ENCODE results near the gene IKBKE.

The IKBKE gene

DNA sequence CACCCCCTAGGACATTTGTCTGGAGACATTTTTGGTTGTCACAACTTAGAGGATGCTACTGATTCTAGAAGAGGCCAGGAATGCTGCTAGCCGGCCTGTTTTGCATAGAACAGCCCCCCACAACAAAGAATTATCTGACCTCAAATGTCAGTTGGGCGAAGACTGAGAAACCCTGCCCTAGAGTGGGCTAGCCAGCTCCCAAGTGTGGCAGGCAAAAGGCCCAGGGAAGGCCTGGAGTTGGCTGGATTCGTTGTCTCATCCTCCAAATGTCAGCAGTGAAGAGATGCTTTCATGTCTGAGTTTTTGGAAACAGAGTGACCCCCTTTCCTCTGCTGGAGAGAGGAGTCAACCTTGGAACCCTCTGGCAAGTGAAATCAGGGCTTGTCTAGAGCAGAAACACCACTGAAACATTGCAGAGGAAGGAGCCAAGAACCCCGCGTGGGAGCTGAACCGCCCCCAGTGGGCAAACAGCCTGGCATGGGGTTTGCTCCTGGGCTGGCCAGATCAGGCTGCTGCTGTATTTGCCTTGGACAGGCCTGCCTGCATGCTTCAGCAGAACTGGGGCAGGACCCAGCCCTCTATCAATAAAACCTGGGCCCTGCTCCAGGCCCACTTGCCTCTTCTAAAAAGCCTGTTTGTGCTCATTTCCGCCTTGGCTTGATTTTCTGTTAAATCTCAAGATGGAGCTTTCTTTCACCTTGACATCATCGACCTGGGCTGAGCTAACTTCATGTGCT, 69.9 kb downstream of the IKBKE start:
- no peak for FAIRE-seq
- TF ChIP-seq SPI1 (IDR thresholded peaks at IDR 0.05; ENCODE audit: low read depth, low read length) (no peak), POU2F2 (IDR thresholded peaks at IDR 0.05; ENCODE audit: low read depth, low read length) (no peak), PAX5 (IDR thresholded peaks at IDR 0.05; ENCODE audit: insufficient read depth, low read length, severe bottlenecking) (no peak), POLR2AphosphoS5 (IDR thresholded peaks at IDR 0.05; ENCODE audit: low read depth, low read length) (no peak), POLR2A (IDR thresholded peaks at IDR 0.05; ENCODE audit: low read depth, low read length) (no peak), TAF1 (IDR thresholded peaks at IDR 0.05; ENCODE audit: low read depth, low read length) (no peak)
- DNase-seq (ENCODE audit: insufficient read length, low spot score): no peak

DNA sequence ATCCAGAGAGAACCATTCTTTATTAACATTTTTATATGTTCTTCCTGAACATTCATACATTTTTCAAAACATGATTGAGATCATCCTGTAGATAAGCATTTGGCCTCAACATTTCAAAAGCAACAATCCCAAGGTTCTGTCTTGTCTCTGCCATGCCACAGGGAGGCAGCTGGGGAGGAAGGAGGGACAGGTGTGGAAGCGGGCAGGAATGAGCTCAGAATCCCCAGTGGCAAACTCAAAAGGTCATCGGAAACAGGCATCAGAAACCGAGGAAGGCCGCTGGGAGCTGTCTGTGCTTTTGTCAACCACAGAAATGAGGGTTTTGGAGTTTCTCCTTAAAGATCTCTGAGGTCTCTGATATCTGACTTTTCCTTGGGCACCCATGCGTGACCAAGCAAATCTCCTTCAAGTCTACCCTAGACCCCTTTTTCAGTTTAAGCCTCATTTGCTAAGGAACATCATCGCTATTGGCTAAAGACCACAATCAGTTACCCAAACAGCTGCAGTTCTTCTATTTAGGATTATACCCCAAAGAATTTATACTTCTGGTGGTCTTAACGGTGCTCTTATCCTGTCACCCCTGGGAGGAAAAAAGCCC, 71.1 kb downstream of the IKBKE start:
- no peak for FAIRE-seq
- no peak for DNase-seq (ENCODE audit: insufficient read length, low spot score)
- TF ChIP-seq PAX5 (IDR thresholded peaks at IDR 0.05; ENCODE audit: insufficient read depth, low read length, severe bottlenecking) (peak; percentile 27), TAF1 (IDR thresholded peaks at IDR 0.05; ENCODE audit: low read depth, low read length) (no peak)

- no peak for TF ChIP-seq POLR2AphosphoS5 (IDR thresholded peaks at IDR 0.05; ENCODE audit: low read depth, low read length)
- TF ChIP-seq POU2F2 (IDR thresholded peaks at IDR 0.05; ENCODE audit: low read depth, low read length): 0 out of 2 replicates have a peak, but pooled peaks have one; percentile 21
- peak; percentile 85 for FAIRE-seq
- peak; percentile 57 for DNase-seq (ENCODE audit: insufficient read length, low spot score)
Measured at GRCh38 chr1:206544562-206545257, 74.4 kb downstream of the IKBKE start.

GRCh38 chr1:206545351-206545750, 75.1 kb downstream of the IKBKE start:
- no peak for FAIRE-seq
- no peak for DNase-seq (ENCODE audit: insufficient read length, low spot score)
- TF ChIP-seq POU2F2 (IDR thresholded peaks at IDR 0.05; ENCODE audit: low read depth, low read length) (no peak), SPI1 (IDR thresholded peaks at IDR 0.05; ENCODE audit: low read depth, low read length) (no peak), TAF1 (IDR thresholded peaks at IDR 0.05; ENCODE audit: low read depth, low read length) (no peak), PAX5 (IDR thresholded peaks at IDR 0.05; ENCODE audit: insufficient read depth, low read length, severe bottlenecking) (no peak), POLR2A (IDR thresholded peaks at IDR 0.05; ENCODE audit: low read depth, low read length) (no peak), POLR2AphosphoS5 (IDR thresholded peaks at IDR 0.05; ENCODE audit: low read depth, low read length) (no peak)
